K562 (cell line): Measurements from ENCODE around the gene PLEKHN1. TPM values are rescaled to one million over a fixed set of nuclear protein-coding genes. Genes with fewer than 3 reads are reported as not detected.

Experiments used
- ATAC-seq: fragments of 200-7000 bp; cut with Tn5 transposase; 3 replicates; pipeline ENCODE4 v1.9.1; 2020; ENCODE audit warnings: moderate library complexity
- BruUV-seq: library from RNA; stranded (reverse); fragments of 400-500 nt; replicated peaks from 2 replicates; lab custom pipeline; 2021; lab: Mats Ljungman, UMichigan
- CTCF ChIA-PET: fragments of 300-600 bp; formaldehyde crosslinking; extraction: SDS; loops from one replicate; lab custom pipeline; 2021; ENCODE audit warnings: low intra/inter-chr PET ratio; lab: Yijun Ruan, JAX
- POLR2A ChIA-PET: fragments of 300-600, 350-650 bp; sonication (Branson Sonifier 250); formaldehyde crosslinking; extraction: SDS; loops from one replicate; lab custom pipeline; 2021; ENCODE audit warnings: antibody characterized with exemption, inconsistent platforms; lab: Yijun Ruan, JAX
- DNase-seq, 4 experiments: peaks; one replicate each; pipeline versions ENCODE4 v3.0.0 to v3.0.0-alpha.2; 2011 to 2018; ENCODE audit warnings: low spot score in 3 of 4, mixed read lengths in 3 of 4; ENCODE audit errors: extremely low read depth in 1 of 4
- FAIRE-seq: peaks from 2 replicates; lab custom pipeline; 2011; peaks lifted over from hg19 to GRCh38; lab: Jason Lieb, UNC
- H2AFZ ChIP-seq: 2 replicates; pipeline ENCODE4 v1.6.0; 2011; ENCODE audit warnings: low read depth, low read length, control low read depth, inconsistent platforms
- H3K27ac ChIP-seq: fragments of 200-600 bp; 3 replicates; pipeline ENCODE4 v1.8.0; 2011; ENCODE audit warnings: low read depth, mild to moderate bottlenecking, control low read depth, inconsistent platforms, low read length, moderate library complexity, mixed read lengths; ENCODE audit errors: extremely low read depth
- H3K27me3 ChIP-seq, 2 experiments: fragments of 300-600 bp in 1 of 2; 2 replicates in 1 of 2; 3 replicates in 1 of 2; pipeline versions ENCODE4 v1.6.0 to v1.8.0; 2011; ENCODE audit warnings: inconsistent platforms in 2 of 2, low read length in 2 of 2, mild to moderate bottlenecking in 1 of 2, mixed read lengths in 1 of 2, moderate library complexity in 1 of 2; ENCODE audit not compliant: control insufficient read depth in 2 of 2, insufficient read depth in 2 of 2
- H3K36me3 ChIP-seq: fragments of 300-600 bp; 3 replicates; pipeline ENCODE4 v1.8.0; 2011; ENCODE audit warnings: mild to moderate bottlenecking, low read length, inconsistent platforms; ENCODE audit not compliant: control insufficient read depth, insufficient read depth
- H3K4me1 ChIP-seq, 2 experiments: fragments of 200-600 bp in 1 of 2; replicated peaks in 1 of 2; 2 replicates in 1 of 2; 3 replicates in 1 of 2; pipeline versions ENCODE4 v1.5.1 to v1.8.0; 2011; ENCODE audit warnings: inconsistent platforms in 2 of 2, low read length in 2 of 2, mild to moderate bottlenecking in 1 of 2, mixed read lengths in 1 of 2, moderate library complexity in 1 of 2; ENCODE audit not compliant: control insufficient read depth in 2 of 2, insufficient read depth in 2 of 2
- H3K4me2 ChIP-seq: 2 replicates; pipeline ENCODE4 v1.6.1; 2011; ENCODE audit warnings: low read length, control low read depth, inconsistent platforms, mixed read lengths; ENCODE audit not compliant: insufficient read depth
- H3K4me3 ChIP-seq: fragments of 200-600 bp; sonication (generic), shearing (Covaris generic); 2 replicates; pipeline ENCODE4 v1.5.1; 2016; ENCODE audit warnings: control low read depth, inconsistent platforms
- H3K79me2 ChIP-seq: fragments of 200-600 bp; 3 replicates; pipeline ENCODE4 v1.8.0; 2011; ENCODE audit warnings: low read length, inconsistent platforms; ENCODE audit not compliant: control insufficient read depth, insufficient read depth
- H3K9ac ChIP-seq, 2 experiments: 2 replicates each; pipeline versions ENCODE4 v1.6.0 to v1.6.1; 2011; ENCODE audit warnings: low read depth in 2 of 2, low read length in 2 of 2, control low read depth in 1 of 2, inconsistent platforms in 1 of 2, mild to moderate bottlenecking in 1 of 2, mixed read lengths in 1 of 2; ENCODE audit not compliant: insufficient read depth in 1 of 2
- H3K9me1 ChIP-seq: one replicate; pipeline ENCODE4 v1.6.0; 2011; ENCODE audit warnings: inconsistent platforms, mild to moderate bottlenecking, low read length, moderate library complexity; ENCODE audit not compliant: control insufficient read depth, insufficient read depth
- H3K9me3 ChIP-seq: replicated peaks from 2 replicates; pipeline ENCODE4 v1.5.1; 2011; ENCODE audit warnings: low read depth, low read length, inconsistent platforms; ENCODE audit not compliant: control insufficient read depth, insufficient read depth
- H4K20me1 ChIP-seq: replicated peaks from 2 replicates; pipeline ENCODE4 v1.6.1; 2011; ENCODE audit warnings: low read length, inconsistent platforms, mixed read lengths; ENCODE audit not compliant: control insufficient read depth, insufficient read depth
- ADNP ChIP-seq: fragments of 200-800 bp; sonication (Bioruptor generic); IDR thresholded peaks from 2 replicates; pipeline ENCODE4 v1.6.1; 2016; ENCODE audit warnings: missing genetic modification characterization, missing compliant biosample characterization
- ARID4B ChIP-seq: sonication (generic); formaldehyde crosslinking; IDR thresholded peaks from 2 replicates; pipeline ENCODE4 v1.8.0; 2022; ENCODE audit warnings: mild to moderate bottlenecking, missing genetic modification reagents
- BRF1 ChIP-seq: IDR thresholded peaks from 3 replicates; pipeline ENCODE4 v1.6.1; 2011; ENCODE audit warnings: borderline replicate concordance, mild to moderate bottlenecking; ENCODE audit not compliant: insufficient read length; ENCODE audit errors: extremely low read depth
- FOXP1 ChIP-seq: sonication (generic); formaldehyde crosslinking; IDR thresholded peaks from 2 replicates; pipeline ENCODE4 v1.8.0; 2022; ENCODE audit warnings: mild to moderate bottlenecking, missing genetic modification reagents
- HDAC2 ChIP-seq: fragments of 450-650 bp; IDR thresholded peaks from 2 replicates; pipeline ENCODE4 v1.6.1; 2016; ENCODE audit warnings: mild to moderate bottlenecking
- PHB ChIP-seq: fragments of 250-450 bp; sonication (Bioruptor Pico); IDR thresholded peaks from 2 replicates; pipeline ENCODE4 v1.5.0; 2021
- POLR2H ChIP-seq: IDR thresholded peaks from 2 replicates; pipeline ENCODE4 v1.6.1; 2016; ENCODE audit warnings: missing genetic modification characterization, low read depth, mild to moderate bottlenecking, control low read depth, missing compliant biosample characterization, moderate library complexity
- ZNF197 ChIP-seq: fragments of 200-800 bp; sonication (Bioruptor generic); IDR thresholded peaks from 2 replicates; pipeline ENCODE4 v1.6.1; 2016; ENCODE audit warnings: low read depth, missing genetic modification characterization, missing compliant biosample characterization
- WGBS: fragments of 100-300 bp; shearing (Covaris generic); methylation state at CpG from one replicate; pipeline ENCODE4 v1.1.6; 2016; ENCODE audit warnings: low coverage, mixed read lengths; ENCODE audit not compliant: insufficient coverage; ENCODE audit errors: missing lambda C conversion rate; 5-methylcytosine and 5-hydroxymethylcytosine counted together
- in situ Hi-C: fragments of 300-500 bp; cut with MboI; formaldehyde crosslinking; loops from 4 replicates; pipeline ENCODE4 v1.15.0; 2018; ENCODE audit warnings: inconsistent platforms, mixed read lengths
- intact Hi-C: fragments of 100-400 bp; cut with micrococcal nuclease; formaldehyde crosslinking; loops from 2 replicates; pipeline ENCODE4 v1.14.2; 2022
- polyA plus RNA-seq, 8 experiments: library from polyadenylated mRNA; depleted of rRNA in 4 of 8; stranded (reverse) in 5 of 8; unstranded in 3 of 8; fragments of >200 nt; fragmentation: Nextera tagmentation in 2 of 8; fragmentation: Illumina TruSeq in 1 of 8; extraction: Ambion mirVana in 2 of 8; extraction: Trizol in 1 of 8; gene quantifications; 2 replicates each; pipeline versions ENCODE4 v1.2.1 to v1.2.3, GENCODE V29; 2011 to 2014; ENCODE audit warnings: inconsistent platforms in 1 of 8, missing spikeins in 1 of 8
- total RNA-seq, 7 experiments: library from RNA; depleted of rRNA in 6 of 7; stranded (reverse); fragments of >200 nt in 6 of 7; fragmentation: Illumina TruSeq in 2 of 7; extraction: Trizol in 2 of 7; gene quantifications; 2 replicates each; pipeline versions ENCODE4 v1.2.1 to v1.2.3, GENCODE V29; 2011 to 2021; ENCODE audit warnings: low replicate concordance in 1 of 7

PLEKHN1 gene
- total and polyA plus RNA-seq, 9 of the 15 experiments (the other 6 are each of a cell fraction or from before 2014, with no cell fraction given): 0.07 to 1.5 (median 0.13) TPM; not detected in 2

DNA sequence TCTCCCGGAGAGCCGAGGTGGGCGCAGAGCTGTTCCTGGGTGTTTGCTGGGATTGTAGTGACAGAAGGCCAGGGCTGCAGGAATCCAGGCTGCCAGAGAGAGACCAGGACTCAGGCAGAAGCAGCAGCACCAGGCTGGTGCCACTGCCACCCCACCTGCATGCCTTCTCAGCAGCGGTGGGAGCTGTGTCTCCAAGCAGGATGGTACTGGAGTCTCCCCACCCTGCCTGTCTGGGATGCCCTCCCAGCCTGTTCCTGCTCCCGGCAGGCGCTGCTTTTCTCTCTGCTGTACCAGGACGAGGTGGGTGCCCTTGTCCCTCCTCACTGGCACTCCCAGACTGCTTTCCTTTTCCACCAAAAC is 38.1 kb downstream of the PLEKHN1 start:
- Histone ChIP-seq H3K9me1 (no peaks in the 10 kb centered on the region), H3K4me1 (peaks cover 39 to 72% of the 10 kb centered on the region in 2 experiments), H4K20me1 (0 out of 2 replicates have a peak, but pooled peaks cover 4% of the 10 kb centered on the region), H3K27ac (no peak overlapping the region), H3K9me3 (no peaks in the 10 kb centered on the region; the same call in none of the 2 replicates), H3K27me3 (no peaks in the 10 kb centered on the region), H3K36me3 (no peaks in the 10 kb centered on the region), H3K9ac (peak overlapping the region in 1 of 2 experiments; percentile 90; a peak in 2 of 4 replicates), H3K4me3 (no peak overlapping the region), H3K4me2 (peak overlapping the region; percentile 61; the same call in 1 of the 2 replicates), H2AFZ (no peak overlapping the region), H3K79me2 (peaks cover 13% of the 10 kb centered on the region; the same call in 2 of the 3 replicates)
- ATAC-seq (no peak), FAIRE-seq (no peak), DNase-seq (peak in 1 of 4 experiments; percentile 4)
- no TSS peak for BruUV-seq
- ChIA-PET CTCF (no interaction called here), POLR2A (interaction anchor here (2.6 kb wide), 1 partner anchor 9 kb away, joined by 9 read pairs; the partner anchor contains the start of gene ISG15)
- intact Hi-C loops: loop anchor here (5.0 kb wide), 1 partner anchor 58 kb away; no protein-coding TSS in a partner anchor
- TF ChIP-seq ADNP (tag) (no peak), ARID4B (CRISPR knock-in tag) (0 out of 2 replicates have a peak, but pooled peaks have one; percentile 16), BRF1 (no peak), ZNF197 (CRISPR knock-in tag) (no peak), PHB (CRISPR knock-in tag) (no peak), POLR2H (no peak), HDAC2 (no peak), FOXP1 (CRISPR knock-in tag) (peak; percentile 31; the same call in 1 of the 2 replicates)
- in situ Hi-C loops: no loop called here
- WGBS: 60% methylated on average over 5 of the region's 7 CpGs
